ENCODE measurements around the gene PRXL2B. TPM values are rescaled to one million over a fixed set of nuclear protein-coding genes. Genes with fewer than 3 reads are reported as not detected.
"Not testable (repeated sequence)": the region's sequence is repeated elsewhere in the genome, so short reads cannot be mapped to it uniquely, and the experiment has no call there.

PRXL2B gene
- total RNA-seq, 1 experiment from 2014 or later = 12.6 TPM

GRCh38 chr1:2547210-2548067 lies 39.1 kb upstream of the PRXL2B start:
- CTCF ChIA-PET = interaction anchor here (0.6 to 4.2 kb wide), 28 partner anchors 9 to 877 kb away, joined by 3 to 60 read pairs (median 4); partner anchors contain the start of genes PANK4, PEX10 and TNFRSF14
- Mint-ChIP-seq H3K9me3 (ENCODE audit: unreplicated experiment) (no peaks in the 10 kb centered on the region), H3K4me3 (ENCODE audit: unreplicated experiment) (peak overlapping the region; percentile 75), H3K36me3 (ENCODE audit: insufficient read depth, unreplicated experiment) (no peaks in the 10 kb centered on the region), H3K27me3 (ENCODE audit: insufficient read depth, unreplicated experiment) (no peaks in the 10 kb centered on the region), H3K27ac (ENCODE audit: low read depth, unreplicated experiment) (peak overlapping the region; percentile 27), H3K4me1 (ENCODE audit: insufficient read depth, unreplicated experiment) (peaks cover 5% of the 10 kb centered on the region)
- intact Hi-C loops (cut with micrococcal nuclease) = loop anchor here (1.0 to 5.0 kb wide), 6 partner anchors 21 to 877 kb away; partner anchors contain the start of genes MORN1, PANK4 and RER1
- BruUV-seq (replicated peaks) = no TSS peak
- POLR2A ChIA-PET = interaction anchor here (0.7 to 4.2 kb wide), 8 partner anchors 13 to 353 kb away, joined by 3 to 36 read pairs (median 7); partner anchors contain the start of genes FAAP20, MORN1, PANK4 and PEX10
- DNase-seq (ENCODE audit: unreplicated experiment) = no peak
- TF ChIP-seq, protein P1, sequence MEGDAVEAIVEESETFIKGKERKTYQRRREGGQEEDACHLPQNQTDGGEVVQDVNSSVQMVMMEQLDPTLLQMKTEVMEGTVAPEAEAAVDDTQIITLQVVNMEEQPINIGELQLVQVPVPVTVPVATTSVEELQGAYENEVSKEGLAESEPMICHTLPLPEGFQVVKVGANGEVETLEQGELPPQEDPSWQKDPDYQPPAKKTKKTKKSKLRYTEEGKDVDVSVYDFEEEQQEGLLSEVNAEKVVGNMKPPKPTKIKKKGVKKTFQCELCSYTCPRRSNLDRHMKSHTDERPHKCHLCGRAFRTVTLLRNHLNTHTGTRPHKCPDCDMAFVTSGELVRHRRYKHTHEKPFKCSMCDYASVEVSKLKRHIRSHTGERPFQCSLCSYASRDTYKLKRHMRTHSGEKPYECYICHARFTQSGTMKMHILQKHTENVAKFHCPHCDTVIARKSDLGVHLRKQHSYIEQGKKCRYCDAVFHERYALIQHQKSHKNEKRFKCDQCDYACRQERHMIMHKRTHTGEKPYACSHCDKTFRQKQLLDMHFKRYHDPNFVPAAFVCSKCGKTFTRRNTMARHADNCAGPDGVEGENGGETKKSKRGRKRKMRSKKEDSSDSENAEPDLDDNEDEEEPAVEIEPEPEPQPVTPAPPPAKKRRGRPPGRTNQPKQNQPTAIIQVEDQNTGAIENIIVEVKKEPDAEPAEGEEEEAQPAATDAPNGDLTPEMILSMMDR (IDR thresholded peaks at IDR 0.05; ENCODE audit: unreplicated experiment) = no peak

DNA sequence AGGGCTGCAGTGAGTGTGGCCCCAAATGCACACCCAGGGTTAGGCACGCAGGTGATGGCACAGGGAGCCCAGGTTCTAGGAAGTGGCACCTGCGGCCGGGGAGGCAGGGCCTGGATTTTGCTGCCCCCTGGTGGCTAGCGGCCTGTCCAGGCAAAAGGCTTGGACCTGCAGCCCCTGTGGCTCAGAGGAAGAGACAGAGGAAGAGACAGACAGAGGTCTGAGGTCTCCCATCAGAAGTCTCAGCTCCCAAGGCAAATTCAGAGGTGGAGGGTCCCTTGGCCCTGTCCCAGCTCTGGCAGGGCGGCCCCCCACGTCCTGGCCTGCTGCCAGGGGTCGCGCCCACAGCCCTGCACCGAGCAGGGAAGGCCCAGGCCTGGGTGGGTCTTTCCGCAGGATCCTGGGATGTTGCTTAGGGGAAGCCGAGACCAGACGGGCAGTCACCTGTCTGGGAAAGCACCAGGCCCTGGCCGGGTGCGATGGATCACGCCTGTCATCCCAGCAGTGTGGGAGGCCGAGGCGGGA lies 38.4 kb upstream of the PRXL2B start:
- no peaks in the 10 kb centered on the region for H3K9me3 Mint-ChIP-seq (ENCODE audit: unreplicated experiment)
- peak; percentile 78 for DNase-seq (ENCODE audit: unreplicated experiment)
- ChIA-PET POLR2A (interaction anchor here (0.7 to 2.6 kb wide), 8 partner anchors 14 to 353 kb away, joined by 3 to 22 read pairs (median 4); partner anchors contain the start of genes FAAP20, MORN1, PEX10 and PRXL2B), CTCF (interaction anchor here (0.8 to 4.2 kb wide), 21 partner anchors 8 to 876 kb away, joined by 3 to 60 read pairs (median 6); partner anchors contain the start of genes PANK4, PEX10 and TNFRSF14)
- TF ChIP-seq, protein P1 (IDR thresholded peaks at IDR 0.05; ENCODE audit: unreplicated experiment) = peak; percentile 87
- BruUV-seq (replicated peaks) = no TSS peak
- H3K4me3 Mint-ChIP-seq (ENCODE audit: unreplicated experiment) = peak overlapping the region; percentile 75
- H3K27ac Mint-ChIP-seq (ENCODE audit: low read depth, unreplicated experiment) = no peak overlapping the region
- H3K27me3 Mint-ChIP-seq (ENCODE audit: insufficient read depth, unreplicated experiment) = no peaks in the 10 kb centered on the region
- H3K36me3 Mint-ChIP-seq (ENCODE audit: insufficient read depth, unreplicated experiment) = no peaks in the 10 kb centered on the region
- intact Hi-C loops (cut with micrococcal nuclease) = loop anchor here (1.0 to 5.0 kb wide), 4 partner anchors 56 to 877 kb away; no protein-coding TSS in a partner anchor
- peaks cover 5% of the 10 kb centered on the region for H3K4me1 Mint-ChIP-seq (ENCODE audit: insufficient read depth, unreplicated experiment)

- H3K27ac Mint-ChIP-seq (ENCODE audit: low read depth, unreplicated experiment); H3K4me3 Mint-ChIP-seq (ENCODE audit: unreplicated experiment); DNase-seq (ENCODE audit: unreplicated experiment); H3K4me1 Mint-ChIP-seq (ENCODE audit: insufficient read depth, unreplicated experiment); H3K9me3 Mint-ChIP-seq (ENCODE audit: unreplicated experiment); H3K27me3 Mint-ChIP-seq (ENCODE audit: insufficient read depth, unreplicated experiment); H3K36me3 Mint-ChIP-seq (ENCODE audit: insufficient read depth, unreplicated experiment); BruUV-seq (replicated peaks): not testable (repeated sequence)
- ChIA-PET CTCF (interaction anchor here (2.0 to 4.2 kb wide), 5 partner anchors 14 to 129 kb away, joined by 6 to 28 read pairs (median 13); no protein-coding TSS in a partner anchor), POLR2A (interaction anchor here (0.7 to 1.4 kb wide), 4 partner anchors 22 to 875 kb away, joined by 3 to 4 read pairs (median 3); partner anchors contain the start of genes PEX10 and PRXL2B)
- intact Hi-C loops (cut with micrococcal nuclease) = loop anchor here (2.0 to 5.0 kb wide), 3 partner anchors 57 to 875 kb away; no protein-coding TSS in a partner anchor
Measured at GRCh38 chr1:2549367-2550029, 37.1 kb upstream of the PRXL2B start.

DNA sequence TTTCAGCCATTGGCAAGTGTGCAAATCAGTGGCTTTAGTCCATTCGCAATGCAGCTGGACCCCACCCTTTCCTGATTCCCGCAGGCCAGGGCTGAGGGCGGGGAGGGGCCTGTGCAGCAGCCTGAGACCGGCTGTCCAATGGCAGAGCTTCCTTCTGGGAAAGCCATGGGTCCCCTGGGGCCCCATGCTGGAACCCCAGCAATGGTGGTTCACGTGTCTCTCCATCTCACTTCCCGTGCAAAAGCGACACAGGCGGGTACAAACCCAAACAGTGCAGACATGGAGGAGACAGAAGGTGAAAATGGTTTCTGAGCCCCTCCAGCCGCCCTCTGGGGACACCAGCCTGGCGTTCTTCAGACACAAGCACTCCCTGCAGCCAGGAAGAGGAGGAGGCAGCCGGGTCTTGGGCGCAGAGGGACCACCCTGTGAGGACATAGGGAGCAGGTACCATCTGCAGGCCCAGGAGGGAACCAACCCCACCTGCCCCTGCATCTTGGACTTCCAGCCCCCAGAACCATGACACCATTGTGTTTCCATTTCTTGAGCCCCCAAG lies 36.2 kb upstream of the PRXL2B start:
- CTCF ChIA-PET; intact Hi-C loops (cut with micrococcal nuclease); H3K9me3 Mint-ChIP-seq (ENCODE audit: unreplicated experiment); H3K4me3 Mint-ChIP-seq (ENCODE audit: unreplicated experiment); BruUV-seq (replicated peaks); H3K36me3 Mint-ChIP-seq (ENCODE audit: insufficient read depth, unreplicated experiment); H3K4me1 Mint-ChIP-seq (ENCODE audit: insufficient read depth, unreplicated experiment); POLR2A ChIA-PET; H3K27ac Mint-ChIP-seq (ENCODE audit: low read depth, unreplicated experiment); H3K27me3 Mint-ChIP-seq (ENCODE audit: insufficient read depth, unreplicated experiment); DNase-seq (ENCODE audit: unreplicated experiment): not testable (repeated sequence)

DNA sequence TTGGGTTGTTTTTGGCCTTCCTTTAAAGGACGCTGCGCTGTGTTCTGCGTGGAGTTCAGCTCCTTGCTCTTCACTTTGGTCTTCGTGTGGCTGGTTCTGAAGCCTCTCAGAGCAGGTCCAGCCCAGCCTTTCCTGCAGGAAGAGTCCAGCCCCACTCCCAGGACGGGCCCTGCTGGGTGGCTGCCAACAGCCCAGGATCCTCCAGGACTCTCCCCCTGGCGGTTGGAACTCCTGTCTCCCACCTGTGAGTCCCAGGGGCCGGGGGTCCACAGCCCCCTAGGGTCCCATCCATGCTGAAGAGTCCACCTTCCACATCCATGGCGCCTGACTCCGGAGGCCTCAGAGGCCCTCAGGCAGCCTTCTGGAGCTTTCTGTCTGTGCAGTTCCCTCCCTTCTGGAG lies 35.0 kb upstream of the PRXL2B start:
- H3K27me3 Mint-ChIP-seq (ENCODE audit: insufficient read depth, unreplicated experiment); CTCF ChIA-PET; intact Hi-C loops (cut with micrococcal nuclease); POLR2A ChIA-PET; DNase-seq (ENCODE audit: unreplicated experiment); BruUV-seq (replicated peaks); H3K4me3 Mint-ChIP-seq (ENCODE audit: unreplicated experiment); H3K36me3 Mint-ChIP-seq (ENCODE audit: insufficient read depth, unreplicated experiment); H3K27ac Mint-ChIP-seq (ENCODE audit: low read depth, unreplicated experiment); H3K9me3 Mint-ChIP-seq (ENCODE audit: unreplicated experiment): not testable (repeated sequence)
- peaks cover 10% of the 10 kb centered on the region for H3K4me1 Mint-ChIP-seq (ENCODE audit: insufficient read depth, unreplicated experiment)

All from MCF 10A (cell line).